ENCODE results near the gene TNFRSF17. TPM values are rescaled to one million over a fixed set of nuclear protein-coding genes. Genes with fewer than 3 reads are reported as not detected.
A peak's percentile ranks its signal among the peaks of the same experiment; 100 is the strongest.
"Not testable (repeated sequence)": the region's sequence is repeated elsewhere in the genome, so short reads cannot be mapped to it uniquely, and the experiment has no call there.

The TNFRSF17 gene
- total and polyA plus RNA-seq, 2 experiments from 2014 or later = not detected

DNA sequence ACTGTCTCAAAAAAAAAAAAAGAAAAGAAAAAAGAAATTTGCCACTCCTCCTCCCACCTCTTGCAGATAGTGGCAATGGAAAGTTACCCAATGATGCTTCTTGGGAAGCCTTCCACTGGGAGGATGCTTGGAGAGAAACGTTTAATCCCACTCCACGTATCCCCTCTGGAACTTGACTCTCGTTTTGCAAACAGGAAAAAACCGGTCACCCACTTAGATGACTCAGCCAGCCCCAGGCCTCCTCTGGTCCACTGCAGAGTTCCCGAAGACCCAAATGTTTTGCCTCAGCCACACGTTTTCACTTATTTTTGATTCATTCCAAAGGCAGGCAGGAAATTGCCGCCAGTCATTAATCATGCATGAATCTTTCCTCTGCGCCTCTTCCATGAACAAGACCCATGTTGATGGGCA, 9.3 kb upstream of the TNFRSF17 start:
- H3K4me1 ChIP-seq (ENCODE audit: insufficient read depth) = peaks cover 25% of the 10 kb centered on the region
- 1 to 2% methylated on average over 8 of the region's 8 CpGs for WGBS, 2 experiments (ENCODE audit: low coverage in 1 of 2, low lambda C conversion rate in 2 of 2, missing lambda C conversion rate in 2 of 2)
- H3K4me2 ChIP-seq (ENCODE audit: unreplicated experiment) = peak overlapping the region; percentile 66
- no peaks in the 10 kb centered on the region for H3K9me2 ChIP-seq (ENCODE audit: insufficient read depth)
- H3K79me2 ChIP-seq (ENCODE audit: insufficient read depth) = no peaks in the 10 kb centered on the region
- no peaks in the 10 kb centered on the region for H4K20me1 ChIP-seq (ENCODE audit: insufficient read depth)
- in situ Hi-C loops (cut with MboI) = loop anchor here (10.0 kb wide), 1 partner anchor 109 kb away; no protein-coding TSS in a partner anchor
- H3F3A ChIP-seq (ENCODE audit: insufficient read depth) = peaks cover 24% of the 10 kb centered on the region; the same call in 1 of the 2 replicates
- peak overlapping the region; percentile 88 for H3K27ac ChIP-seq
- H3K9ac ChIP-seq = peak overlapping the region; percentile 60; the same call in 1 of the 2 replicates
- no peaks in the 10 kb centered on the region for H3K9me3 ChIP-seq (ENCODE audit: low read depth)
- no peaks in the 10 kb centered on the region for H3K36me3 ChIP-seq (ENCODE audit: low read depth)
- H3K4me3 ChIP-seq = 0 out of 2 replicates have a peak overlapping the region, but pooled peaks have one; percentile 16
- TF ChIP-seq EZH2phosphoT487 (IDR thresholded peaks at IDR 0.05; ENCODE audit: insufficient read depth, low read depth) (no peak), EZH2 (IDR thresholded peaks at IDR 0.05; ENCODE audit: insufficient read depth, poor library complexity, severe bottlenecking) (no peak)
- DNase-seq = peak; percentile 98
- no peaks in the 10 kb centered on the region for H3K27me3 ChIP-seq (replicated peaks; ENCODE audit: insufficient read depth)
- peak overlapping the region; percentile 57 for H2AFZ ChIP-seq

DNA sequence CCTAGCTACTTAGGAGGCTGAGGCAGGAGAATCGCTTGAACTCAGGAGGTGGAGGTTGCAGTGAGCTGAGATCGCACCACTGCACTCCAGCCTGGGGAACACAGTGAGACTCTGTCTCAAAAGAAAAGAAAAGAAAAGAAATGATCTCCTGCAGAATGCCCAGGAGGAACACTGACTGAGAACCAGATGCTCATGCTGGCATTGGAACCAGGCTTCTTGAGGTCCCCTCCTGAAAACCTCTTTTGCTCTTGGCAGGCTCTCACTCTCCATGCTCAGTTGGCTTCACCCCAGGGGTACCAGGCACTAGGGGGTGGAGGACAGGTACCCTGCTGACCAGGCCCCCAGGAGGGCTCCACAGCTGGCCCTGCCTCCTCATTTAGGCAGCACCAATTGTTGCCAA, 8.5 kb upstream of the TNFRSF17 start:
- TF ChIP-seq EZH2phosphoT487 (IDR thresholded peaks at IDR 0.05; ENCODE audit: insufficient read depth, low read depth) (no peak), EZH2 (IDR thresholded peaks at IDR 0.05; ENCODE audit: insufficient read depth, poor library complexity, severe bottlenecking) (no peak)
- Histone ChIP-seq H3K79me2 (ENCODE audit: insufficient read depth) (no peaks in the 10 kb centered on the region), H3K9me3 (ENCODE audit: low read depth) (no peaks in the 10 kb centered on the region), H3K4me2 (ENCODE audit: unreplicated experiment) (no peak overlapping the region), H3K36me3 (ENCODE audit: low read depth) (no peaks in the 10 kb centered on the region), H3K4me3 (no peak overlapping the region), H4K20me1 (ENCODE audit: insufficient read depth) (no peaks in the 10 kb centered on the region), H2AFZ (no peak overlapping the region), H3F3A (ENCODE audit: insufficient read depth) (peaks cover 24% of the 10 kb centered on the region; the same call in 1 of the 2 replicates), H3K9ac (no peak overlapping the region), H3K9me2 (ENCODE audit: insufficient read depth) (no peaks in the 10 kb centered on the region), H3K4me1 (ENCODE audit: insufficient read depth) (peaks cover 25% of the 10 kb centered on the region), H3K27me3 (replicated peaks; ENCODE audit: insufficient read depth) (no peaks in the 10 kb centered on the region), H3K27ac (peak overlapping the region; percentile 88)
- WGBS, 2 experiments (ENCODE audit: low coverage in 1 of 2, low lambda C conversion rate in 2 of 2, missing lambda C conversion rate in 2 of 2) = 100% methylated on average over 2 of the region's 2 CpGs
- in situ Hi-C loops (cut with MboI) = loop anchor here (10.0 kb wide), 1 partner anchor 108 kb away; no protein-coding TSS in a partner anchor
- peak; percentile 21 for DNase-seq

DNA sequence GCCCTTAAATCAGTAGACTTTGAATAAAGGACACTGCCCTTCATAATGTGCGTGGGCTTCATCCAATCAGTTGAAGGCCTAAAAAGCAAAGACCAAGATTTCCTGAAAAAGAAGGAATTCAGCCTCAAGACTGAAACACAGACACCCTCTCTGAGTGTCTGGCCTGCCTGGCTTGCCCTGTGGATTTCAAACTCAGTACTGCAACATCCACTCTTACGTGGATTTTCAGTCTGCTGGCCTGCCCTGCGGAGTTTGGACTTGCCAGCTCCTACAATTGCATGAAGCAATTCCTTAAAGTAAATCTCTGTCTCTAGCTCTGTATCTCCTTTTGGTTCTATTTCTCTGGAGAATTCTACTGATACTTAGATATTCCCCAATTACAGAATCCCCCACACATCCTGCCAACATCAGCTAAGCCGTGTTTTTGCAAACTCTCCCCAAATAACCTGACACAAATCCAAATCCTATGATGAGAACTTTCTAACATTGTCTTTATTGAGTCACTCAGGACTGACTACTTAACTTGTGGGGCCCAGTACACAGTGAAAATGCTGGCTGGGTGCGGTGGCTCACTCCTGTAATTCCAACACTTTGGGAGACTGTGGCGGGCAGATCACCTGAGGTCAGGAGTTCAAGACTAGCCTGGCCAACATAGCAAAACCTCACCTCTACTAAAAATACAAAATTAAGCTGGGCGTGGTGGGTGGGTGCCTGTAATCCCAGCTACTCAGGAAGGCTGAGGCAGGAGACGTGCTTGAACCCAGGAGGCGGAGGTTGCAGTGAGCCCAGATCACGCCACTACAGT, 7.2 kb upstream of the TNFRSF17 start:
- DNase-seq = peak; percentile 63
- H3K4me2 ChIP-seq (ENCODE audit: unreplicated experiment) = peak overlapping the region; percentile 13
- peaks cover 25% of the 10 kb centered on the region for H3K4me1 ChIP-seq (ENCODE audit: insufficient read depth)
- H3K36me3 ChIP-seq (ENCODE audit: low read depth) = no peaks in the 10 kb centered on the region
- no peaks in the 10 kb centered on the region for H4K20me1 ChIP-seq (ENCODE audit: insufficient read depth)
- 73% methylated on average over 10 of the region's 10 CpGs for WGBS, 2 experiments (ENCODE audit: low coverage in 1 of 2, low lambda C conversion rate in 2 of 2, missing lambda C conversion rate in 2 of 2)
- TF ChIP-seq EZH2 (IDR thresholded peaks at IDR 0.05; ENCODE audit: insufficient read depth, poor library complexity, severe bottlenecking) (no peak), EZH2phosphoT487 (IDR thresholded peaks at IDR 0.05; ENCODE audit: insufficient read depth, low read depth) (no peak)
- H3K9me2 ChIP-seq (ENCODE audit: insufficient read depth) = no peaks in the 10 kb centered on the region
- in situ Hi-C loops (cut with MboI) = loop anchor here (10.0 kb wide), 1 partner anchor 107 kb away; no protein-coding TSS in a partner anchor
- H3K27ac ChIP-seq = peak overlapping the region; percentile 63
- no peaks in the 10 kb centered on the region for H3K9me3 ChIP-seq (ENCODE audit: low read depth)
- peaks cover 24% of the 10 kb centered on the region; the same call in 1 of the 2 replicates for H3F3A ChIP-seq (ENCODE audit: insufficient read depth)
- peak overlapping the region; percentile 64; the same call in 1 of the 2 replicates for H2AFZ ChIP-seq
- no peak overlapping the region for H3K4me3 ChIP-seq
- peak overlapping the region; percentile 25; the same call in 1 of the 2 replicates for H3K9ac ChIP-seq
- no peaks in the 10 kb centered on the region for H3K27me3 ChIP-seq (replicated peaks; ENCODE audit: insufficient read depth)
- no peaks in the 10 kb centered on the region for H3K79me2 ChIP-seq (ENCODE audit: insufficient read depth)

DNA sequence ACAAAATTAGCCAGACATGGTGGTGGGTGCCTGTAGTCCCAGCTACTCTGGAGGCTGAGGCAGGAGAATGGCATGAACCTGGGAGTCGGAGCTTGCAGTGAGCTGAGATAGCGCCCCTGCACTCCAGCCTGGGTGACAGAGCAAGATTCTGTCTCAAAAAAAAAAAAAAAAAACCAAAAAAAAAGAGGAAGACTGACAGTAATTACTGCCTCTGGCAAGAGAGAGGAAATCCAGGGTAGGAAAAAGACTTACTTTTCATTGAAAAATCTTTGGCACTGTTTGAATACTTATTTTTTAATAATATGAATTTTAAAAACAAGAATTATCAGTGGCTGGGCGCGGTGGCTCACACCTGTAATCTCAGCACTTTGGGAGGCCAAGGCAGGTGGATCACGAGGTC, 2.6 kb upstream of the TNFRSF17 start:
- in situ Hi-C loops (cut with MboI); H2AFZ ChIP-seq; H3K36me3 ChIP-seq (ENCODE audit: low read depth); H3K27ac ChIP-seq; H3K27me3 ChIP-seq (replicated peaks; ENCODE audit: insufficient read depth); H3K4me2 ChIP-seq (ENCODE audit: unreplicated experiment); H4K20me1 ChIP-seq (ENCODE audit: insufficient read depth); H3K79me2 ChIP-seq (ENCODE audit: insufficient read depth); H3K4me3 ChIP-seq; H3K9ac ChIP-seq; DNase-seq; H3K9me3 ChIP-seq (ENCODE audit: low read depth); H3K9me2 ChIP-seq (ENCODE audit: insufficient read depth): not testable (repeated sequence)
- H3F3A ChIP-seq (ENCODE audit: insufficient read depth) = peaks cover 17% of the 10 kb centered on the region
- 97 to 98% methylated on average over 5 of the region's 5 CpGs for WGBS, 2 experiments (ENCODE audit: low coverage in 1 of 2, low lambda C conversion rate in 2 of 2, missing lambda C conversion rate in 2 of 2)
- peaks cover 17% of the 10 kb centered on the region for H3K4me1 ChIP-seq (ENCODE audit: insufficient read depth)

DNA sequence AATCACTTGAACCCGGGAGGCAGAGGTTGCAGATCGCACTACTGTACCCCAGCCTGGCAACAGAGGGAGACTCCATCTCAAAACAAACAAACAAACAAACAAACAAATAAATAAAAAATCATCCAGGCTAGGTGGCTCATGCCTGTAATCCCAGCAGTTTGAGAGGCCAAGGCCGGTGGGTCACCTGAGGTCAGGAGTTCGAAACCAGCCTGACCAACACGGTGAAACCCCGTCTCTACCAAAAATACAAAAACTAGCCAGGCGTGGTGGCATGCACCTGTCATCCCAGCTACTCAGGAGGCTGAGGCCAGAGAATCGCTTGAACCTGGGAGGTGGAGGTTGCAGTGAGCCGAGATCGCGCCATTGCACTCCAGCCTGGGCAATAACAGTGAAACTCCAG, 2.0 kb upstream of the TNFRSF17 start:
- WGBS, 2 experiments (ENCODE audit: low coverage in 1 of 2, low lambda C conversion rate in 2 of 2, missing lambda C conversion rate in 2 of 2) = 88 to 90% methylated on average over 11 of the region's 11 CpGs
- H3K9me3 ChIP-seq (ENCODE audit: low read depth); H3K36me3 ChIP-seq (ENCODE audit: low read depth); H3K9me2 ChIP-seq (ENCODE audit: insufficient read depth); H3K9ac ChIP-seq; H3K4me3 ChIP-seq; H3K27me3 ChIP-seq (replicated peaks; ENCODE audit: insufficient read depth); H2AFZ ChIP-seq; DNase-seq; H3K79me2 ChIP-seq (ENCODE audit: insufficient read depth); H4K20me1 ChIP-seq (ENCODE audit: insufficient read depth); H3K27ac ChIP-seq; in situ Hi-C loops (cut with MboI); H3K4me2 ChIP-seq (ENCODE audit: unreplicated experiment): not testable (repeated sequence)
- Histone ChIP-seq H3K4me1 (ENCODE audit: insufficient read depth) (peaks cover 12% of the 10 kb centered on the region), H3F3A (ENCODE audit: insufficient read depth) (peaks cover 11% of the 10 kb centered on the region)
